Measurements from ENCODE around the gene CCDC177. TPM values are rescaled to one million over a fixed set of nuclear protein-coding genes. Genes with fewer than 3 reads are reported as not detected.

The CCDC177 gene
- total RNA-seq, 1 experiment from 2014 or later = 2.1 TPM

- no peak for TF ChIP-seq E2F1 (CRISPR knock-in tag; IDR thresholded peaks at IDR 0.05)
- TF ChIP-seq ATF6 (CRISPR knock-in tag; IDR thresholded peaks at IDR 0.05) = no peak
- TF ChIP-seq SMAD4 (CRISPR knock-in tag; IDR thresholded peaks at IDR 0.05) = no peak
- no peak for TF ChIP-seq MXD4 (CRISPR knock-in tag; IDR thresholded peaks at IDR 0.05; ENCODE audit: borderline replicate concordance)
- TF ChIP-seq USF2 (CRISPR knock-in tag; IDR thresholded peaks at IDR 0.05) = no peak
- TF ChIP-seq ZBTB43 (CRISPR knock-in tag; IDR thresholded peaks at IDR 0.05) = no peak
- no peak for TF ChIP-seq ATF1 (CRISPR knock-in tag; IDR thresholded peaks at IDR 0.05)
- no peak for TF ChIP-seq CREM (CRISPR knock-in tag; IDR thresholded peaks at IDR 0.05)
- ChIA-PET POLR2A (interaction anchor here (0.7 kb wide), 1 partner anchor 377 kb away, joined by 4 read pairs; no protein-coding TSS in a partner anchor), CTCF (interaction anchor here (1.0 kb wide), 1 partner anchor 121 kb away, joined by 3 read pairs; no protein-coding TSS in a partner anchor)
- Mint-ChIP-seq H3K27ac (no peak overlapping the region), H3K27me3 (ENCODE audit: low read depth) (no peaks in the 10 kb centered on the region), H3K9me3 (no peaks in the 10 kb centered on the region), H3K4me1 (peaks cover 18% of the 10 kb centered on the region), H3K4me3 (no peak overlapping the region), H3K36me3 (no peaks in the 10 kb centered on the region)
- DNase-seq (ENCODE audit: low spot score) = no peak
- no peak for ATAC-seq
Observed at GRCh38 chr14:69624136-69624535, 49.5 kb upstream of the CCDC177 start.

GRCh38 chr14:69620981-69621380 lies 46.3 kb upstream of the CCDC177 start:
- ChIA-PET POLR2A (no interaction called here), CTCF (no interaction called here)
- DNase-seq (ENCODE audit: low spot score) (no peak), ATAC-seq (no peak)
- H3K27me3 Mint-ChIP-seq (ENCODE audit: low read depth) = no peaks in the 10 kb centered on the region
- no peak overlapping the region for H3K4me3 Mint-ChIP-seq
- TF ChIP-seq ELF4 (CRISPR knock-in tag; IDR thresholded peaks at IDR 0.05; ENCODE audit: low read depth) (no peak), ZBTB43 (CRISPR knock-in tag; IDR thresholded peaks at IDR 0.05) (no peak), ZBTB21 (CRISPR knock-in tag; IDR thresholded peaks at IDR 0.05; ENCODE audit: borderline replicate concordance) (no peak), EMX1 (CRISPR knock-in tag; IDR thresholded peaks at IDR 0.05) (no peak), NFATC4 (CRISPR knock-in tag; IDR thresholded peaks at IDR 0.05) (no peak), TCF7 (CRISPR knock-in tag; IDR thresholded peaks at IDR 0.05; ENCODE audit: low read depth) (no peak), GRHL2 (CRISPR knock-in tag; IDR thresholded peaks at IDR 0.05; ENCODE audit: insufficient replicate concordance, severe bottlenecking) (no peak), ZNF219 (CRISPR knock-in tag; IDR thresholded peaks at IDR 0.05; ENCODE audit: borderline replicate concordance) (no peak), NR3C1 (CRISPR knock-in tag; conservative IDR thresholded peaks at IDR 0.05; ENCODE audit: low read depth) (no peak), OVOL2 (CRISPR knock-in tag; IDR thresholded peaks at IDR 0.05; ENCODE audit: borderline replicate concordance) (no peak), MLX (CRISPR knock-in tag; IDR thresholded peaks at IDR 0.05) (no peak), STAT6 (CRISPR knock-in tag; conservative IDR thresholded peaks at IDR 0.05; ENCODE audit: low read depth) (no peak), ETV6 (CRISPR knock-in tag; IDR thresholded peaks at IDR 0.05) (no peak)
- no peaks in the 10 kb centered on the region for H3K36me3 Mint-ChIP-seq
- H3K4me1 Mint-ChIP-seq = peaks cover 29% of the 10 kb centered on the region
- no peak overlapping the region for H3K27ac Mint-ChIP-seq
- no peaks in the 10 kb centered on the region for H3K9me3 Mint-ChIP-seq
